Adrenal gland (tissue), 5 donors: ENCODE results near the gene NKAIN2.

ENCODE experiments used
- CTCF ChIP-seq, 6 experiments: fragments of 450-650 bp in 4 of 6; fragments of 200-600 bp in 2 of 6; sonication (generic) in 1 of 6; IDR thresholded peaks; 1 replicate in 5 of 6; 2 replicates in 1 of 6; pipeline versions ENCODE4 v1.5.1 to v1.8.0; 2016 to 2021; ENCODE audit warnings: antibody characterized with exemption in 6 of 6, mild to moderate bottlenecking in 2 of 6, moderate library complexity in 1 of 6
- POLR2A ChIP-seq, 2 donors: fragments of 450-650 bp; IDR thresholded peaks; one replicate each; pipeline ENCODE4 v1.6.1; 2017; ENCODE audit warnings: antibody characterized with exemption in 2 of 2, mild to moderate bottlenecking in 2 of 2, moderate library complexity in 1 of 2
- donor health status: DM: no; HTN: no; CAD: no.

- TF ChIP-seq POLR2A (IDR thresholded peaks at IDR 0.05) (no peak), CTCF (IDR thresholded peaks at IDR 0.05) (no peak)
Observed at GRCh38 chr6:124866040-124866439, 1062.4 kb downstream of the NKAIN2 start.
